Dedifferentiated amniotic fluid mesenchymal stem cell (primary cell): ENCODE measurements around the gene OR52H1.

Experiments used
- DNase-seq: peaks from one replicate; pipeline ENCODE4 v3.0.0-alpha.2; 2016; ENCODE audit errors: extremely low spot score

The OR52H1 gene

GRCh38 chr11:5531053-5531831 is 17.1 kb downstream of the OR52H1 start:
- DNase-seq, result no peak

GRCh38 chr11:5528495-5528894 is 19.8 kb downstream of the OR52H1 start:
- no peak for DNase-seq

GRCh38 chr11:5527716-5528115 is 20.6 kb downstream of the OR52H1 start:
- no peak for DNase-seq

DNA sequence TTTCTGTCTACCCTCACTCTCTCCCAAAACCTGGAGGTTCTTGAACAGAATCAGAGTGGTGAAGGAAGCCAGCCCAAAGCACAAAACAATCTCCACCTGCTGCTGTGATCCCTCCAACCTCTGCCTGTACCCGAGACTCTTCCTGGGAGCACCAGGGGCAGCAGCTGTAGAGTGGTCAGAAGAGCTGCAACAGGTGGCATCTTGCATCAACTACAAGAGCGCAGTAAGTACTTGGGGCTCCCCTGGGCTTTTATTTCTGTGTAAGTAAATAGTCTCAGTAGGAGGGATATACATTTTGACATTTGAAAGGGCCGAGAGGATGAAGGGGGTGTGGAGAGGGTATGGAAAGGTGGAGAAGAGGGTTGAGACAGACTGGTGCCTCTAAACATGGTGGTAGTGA is 23.6 kb downstream of the OR52H1 start:
- DNase-seq, result no peak

- DNase-seq, result no peak
These were observed 26.0 kb downstream of the OR52H1 start for GRCh38 chr11:5522308-5522707.

DNA sequence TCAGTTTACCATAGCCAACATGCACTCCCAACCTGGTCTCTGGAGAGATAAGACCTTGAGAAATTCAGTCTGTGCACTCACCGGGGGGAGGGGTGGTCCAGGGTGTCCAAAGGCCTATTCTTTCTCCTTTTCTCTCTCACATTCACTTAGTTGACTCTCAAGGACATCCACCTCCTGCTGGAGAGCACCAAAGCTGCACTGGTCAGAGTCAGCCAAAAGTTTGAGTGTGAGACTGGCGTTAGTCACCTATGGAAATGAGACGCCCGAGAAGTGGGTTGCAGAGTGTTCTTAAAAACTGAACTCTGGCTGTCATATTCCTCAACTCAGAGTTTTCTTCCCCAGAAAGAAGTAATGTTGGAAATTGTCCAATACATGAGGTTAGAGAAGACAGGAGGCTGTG is 26.8 kb downstream of the OR52H1 start:
- no peak for DNase-seq

GRCh38 chr11:5516599-5516998 is 31.7 kb downstream of the OR52H1 start, which contains the start of gene UBQLNL:
Gene UBQLNL, minus strand, starts transcription at chr11:5516699. Its CDS starts 258 bp downstream, at chr11:5516441.
- no peak for DNase-seq

GRCh38 chr11:5514841-5515240 is 33.5 kb downstream of the OR52H1 start:
- DNase-seq, result no peak

- no peak for DNase-seq
These were observed 38.5 kb downstream of the OR52H1 start, which contains the start of gene UBQLN3 for GRCh38 chr11:5509803-5510202. Gene UBQLN3, minus strand, starts transcription at chr11:5509957. Its CDS starts 399 bp downstream, at chr11:5509558.

DNA sequence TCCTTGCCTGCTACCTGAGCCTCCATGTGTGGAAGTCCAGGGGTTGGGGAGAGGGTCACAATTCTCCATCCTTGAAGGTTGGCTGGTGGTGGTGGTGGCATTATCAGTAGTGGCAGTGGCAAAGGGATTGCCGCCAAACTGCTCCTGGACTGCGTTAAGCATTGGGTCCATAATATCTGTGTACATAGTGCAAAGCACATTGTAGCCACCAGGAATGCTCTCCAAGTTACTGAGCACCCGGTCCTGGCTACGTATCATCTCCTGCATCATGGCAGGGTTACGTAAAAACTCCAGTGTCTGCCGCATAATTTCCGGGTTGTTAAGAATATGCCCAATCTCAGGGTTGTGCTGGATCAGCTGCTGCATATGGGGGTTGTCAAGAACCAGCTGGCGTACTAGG is 39.7 kb downstream of the OR52H1 start:
- DNase-seq, result no peak

GRCh38 chr11:5507933-5508305 is 40.4 kb downstream of the OR52H1 start:
- no peak for DNase-seq

DNA sequence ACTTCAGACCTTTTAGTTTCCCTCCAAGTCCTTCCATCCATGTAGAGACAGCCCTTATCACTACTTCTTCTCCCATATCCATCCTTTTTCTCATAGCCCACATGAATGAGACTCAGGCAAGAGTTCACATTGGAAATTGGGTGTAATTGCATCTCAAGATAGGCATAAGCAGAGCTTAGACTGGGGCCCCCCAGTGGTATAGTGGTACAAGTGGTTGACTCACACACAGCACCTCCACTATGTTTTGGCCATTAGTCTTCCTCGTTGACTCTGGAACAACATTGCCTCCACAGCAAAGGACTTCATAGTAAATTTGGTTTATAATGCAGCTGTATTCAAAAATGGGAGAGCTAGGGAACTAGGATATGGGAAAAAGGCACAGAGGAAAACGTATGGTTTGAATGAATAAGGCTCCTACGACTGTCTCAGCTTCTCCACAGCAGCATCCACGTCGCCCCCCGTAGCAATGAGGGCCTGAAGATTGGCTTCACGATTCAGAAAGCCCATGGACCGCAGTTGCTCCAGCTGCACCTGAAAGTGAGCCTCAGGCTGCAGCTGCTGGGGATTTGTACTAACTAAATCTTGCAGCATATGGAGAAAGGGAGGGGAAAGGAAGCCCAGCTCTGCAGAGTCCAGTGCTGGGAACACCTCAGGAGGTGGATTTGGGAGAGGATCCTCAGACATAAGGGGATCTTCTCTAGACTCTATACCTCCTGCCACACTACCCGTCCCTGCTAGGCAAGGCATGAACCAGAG is 41.0 kb downstream of the OR52H1 start:
- no peak for DNase-seq

DNA sequence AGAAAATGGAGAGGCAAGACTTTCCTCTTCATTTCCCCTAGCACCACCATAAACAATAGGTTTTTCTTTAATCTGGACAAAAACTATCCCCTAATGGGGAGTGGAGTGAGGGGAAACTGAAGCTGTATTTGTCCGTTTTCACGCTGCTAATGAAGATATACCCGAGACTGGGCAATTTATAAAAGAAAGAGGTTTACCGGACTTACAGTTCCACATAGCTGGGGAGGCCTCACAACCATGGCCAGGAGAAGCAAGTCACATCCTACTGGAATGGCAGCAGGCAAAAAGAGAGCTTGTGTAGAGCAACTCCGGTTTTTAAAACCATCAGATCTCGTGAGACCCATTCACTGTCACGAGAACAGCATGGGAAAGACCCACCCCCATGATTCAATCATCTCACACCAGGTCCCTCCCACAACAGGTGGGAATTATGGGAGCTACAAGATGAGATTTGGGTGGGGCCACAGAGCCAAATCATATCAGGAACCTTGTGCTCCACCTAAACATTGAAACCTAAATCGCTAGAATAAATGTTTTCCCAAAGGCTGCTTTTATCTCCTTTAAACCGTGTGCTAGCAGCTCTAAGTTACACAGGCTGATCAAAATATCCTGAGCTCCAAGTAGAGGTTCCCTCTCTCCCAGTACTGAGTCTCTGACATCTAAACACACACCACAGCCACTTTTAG is 42.8 kb downstream of the OR52H1 start:
- DNase-seq, result no peak

- DNase-seq, result no peak
These were observed 43.9 kb downstream of the OR52H1 start for GRCh38 chr11:5504403-5504921.

DNA sequence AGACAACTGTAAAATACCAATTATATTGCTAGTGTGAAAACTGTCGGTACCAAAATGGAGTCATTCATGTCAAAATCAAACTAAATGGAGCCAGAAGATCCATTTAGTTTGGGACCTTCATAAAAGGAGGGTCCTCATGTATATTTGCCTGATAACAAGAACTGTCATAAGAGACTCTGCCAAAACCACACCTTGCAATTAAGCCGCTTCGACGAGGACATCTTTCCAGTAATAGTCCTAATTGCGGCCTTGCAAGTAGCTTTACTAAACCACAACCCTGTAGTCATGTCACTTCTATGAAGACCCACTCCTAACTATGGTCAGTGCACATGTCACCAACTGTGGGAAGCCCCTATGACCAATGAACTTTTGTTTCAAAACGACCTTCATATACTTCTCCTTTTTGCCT is 47.9 kb downstream of the OR52H1 start:
- DNase-seq, result no peak

GRCh38 chr11:5499671-5500070 is 48.7 kb downstream of the OR52H1 start:
- DNase-seq, result no peak
